Prostate gland (tissue), 2 donors: ENCODE data around the gene NEK6.

Experiments
- POLR2AphosphoS5 ChIP-seq: sonication (generic); formaldehyde crosslinking; IDR thresholded peaks from one replicate; pipeline ENCODE4 v1.6.1; 2017; ENCODE audit warnings: antibody characterized with exemption
- TF ChIP-seq, protein P1 (sequence below), 4 experiments: fragments of 200-600 bp in 2 of 4; fragments of 450-650 bp in 2 of 4; sonication (generic) in 2 of 4; IDR thresholded peaks; 1 replicate in 3 of 4; 2 replicates in 1 of 4; pipeline ENCODE4 v1.5.1; 2016 to 2019; ENCODE audit warnings: antibody characterized with exemption in 4 of 4, mild to moderate bottlenecking in 2 of 4, moderate library complexity in 2 of 4

GRCh38 chr9:124326378-124326777 is 68.6 kb downstream of the NEK6 start:
- TF ChIP-seq, protein P1, sequence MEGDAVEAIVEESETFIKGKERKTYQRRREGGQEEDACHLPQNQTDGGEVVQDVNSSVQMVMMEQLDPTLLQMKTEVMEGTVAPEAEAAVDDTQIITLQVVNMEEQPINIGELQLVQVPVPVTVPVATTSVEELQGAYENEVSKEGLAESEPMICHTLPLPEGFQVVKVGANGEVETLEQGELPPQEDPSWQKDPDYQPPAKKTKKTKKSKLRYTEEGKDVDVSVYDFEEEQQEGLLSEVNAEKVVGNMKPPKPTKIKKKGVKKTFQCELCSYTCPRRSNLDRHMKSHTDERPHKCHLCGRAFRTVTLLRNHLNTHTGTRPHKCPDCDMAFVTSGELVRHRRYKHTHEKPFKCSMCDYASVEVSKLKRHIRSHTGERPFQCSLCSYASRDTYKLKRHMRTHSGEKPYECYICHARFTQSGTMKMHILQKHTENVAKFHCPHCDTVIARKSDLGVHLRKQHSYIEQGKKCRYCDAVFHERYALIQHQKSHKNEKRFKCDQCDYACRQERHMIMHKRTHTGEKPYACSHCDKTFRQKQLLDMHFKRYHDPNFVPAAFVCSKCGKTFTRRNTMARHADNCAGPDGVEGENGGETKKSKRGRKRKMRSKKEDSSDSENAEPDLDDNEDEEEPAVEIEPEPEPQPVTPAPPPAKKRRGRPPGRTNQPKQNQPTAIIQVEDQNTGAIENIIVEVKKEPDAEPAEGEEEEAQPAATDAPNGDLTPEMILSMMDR (IDR thresholded peaks at IDR 0.05), result no peak
- no peak for TF ChIP-seq POLR2AphosphoS5
